GM21529 (cell line): ENCODE results near the gene MYOF.
A peak's percentile ranks its signal among the peaks of the same experiment; 100 is the strongest.
"Not testable (repeated sequence)": the region's sequence is repeated elsewhere in the genome, so short reads cannot be mapped to it uniquely, and the experiment has no call there.

Experiments
- ATAC-seq: cut with Tn5 transposase; IDR thresholded peaks from one replicate; pipeline ENCODE4 v1.9.1; 2021; ENCODE audit not compliant: unreplicated experiment

The MYOF gene

DNA sequence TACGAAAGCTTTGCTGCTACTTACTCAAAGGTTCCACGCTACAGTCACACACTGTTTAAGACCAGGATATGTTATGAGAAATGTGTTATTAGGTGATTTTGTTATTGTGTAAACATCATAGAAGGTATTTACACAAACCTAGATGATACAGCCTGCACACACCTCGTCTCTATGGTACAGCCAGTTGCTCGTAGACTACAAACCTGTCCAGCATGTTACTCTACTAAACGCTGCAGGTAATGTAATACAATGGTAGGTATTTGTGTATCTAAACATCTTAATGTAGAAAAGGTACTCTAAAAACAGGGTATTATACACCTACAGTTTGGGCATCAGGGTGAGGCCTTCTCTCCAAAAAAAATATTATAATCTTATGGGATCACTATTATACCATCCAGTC is 181.2 kb downstream of the MYOF start:
- no peak for ATAC-seq

DNA sequence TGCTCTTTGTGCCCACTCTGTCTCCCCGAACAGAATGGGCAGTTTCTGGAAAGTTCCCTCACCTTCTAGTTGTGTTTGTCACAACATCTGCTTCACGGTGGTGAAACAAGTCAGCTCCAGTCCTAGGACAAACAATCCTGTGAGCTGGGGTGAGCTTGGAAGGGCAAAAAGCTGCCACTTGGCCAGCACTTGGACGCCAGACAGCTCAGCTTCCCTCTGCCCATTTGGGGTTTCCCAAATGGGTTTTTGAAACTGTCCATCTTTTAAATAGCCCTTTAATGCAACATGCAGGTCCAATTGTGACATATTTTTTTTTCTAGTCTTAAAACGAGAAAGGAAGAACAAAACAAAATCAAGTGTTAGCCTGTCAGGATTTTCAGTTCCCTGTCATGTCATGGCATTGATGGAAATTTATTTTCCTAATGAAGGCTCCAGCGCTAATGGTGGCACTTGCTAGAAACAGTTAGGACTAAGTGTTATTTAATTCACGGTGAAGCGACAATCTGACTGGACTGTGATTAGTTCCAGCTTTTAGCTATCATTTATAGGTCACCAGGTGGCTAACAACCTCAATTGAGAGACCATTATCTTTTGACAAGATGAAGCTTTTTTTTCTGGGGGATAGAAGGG is 181.7 kb downstream of the MYOF start:
- no peak for ATAC-seq

DNA sequence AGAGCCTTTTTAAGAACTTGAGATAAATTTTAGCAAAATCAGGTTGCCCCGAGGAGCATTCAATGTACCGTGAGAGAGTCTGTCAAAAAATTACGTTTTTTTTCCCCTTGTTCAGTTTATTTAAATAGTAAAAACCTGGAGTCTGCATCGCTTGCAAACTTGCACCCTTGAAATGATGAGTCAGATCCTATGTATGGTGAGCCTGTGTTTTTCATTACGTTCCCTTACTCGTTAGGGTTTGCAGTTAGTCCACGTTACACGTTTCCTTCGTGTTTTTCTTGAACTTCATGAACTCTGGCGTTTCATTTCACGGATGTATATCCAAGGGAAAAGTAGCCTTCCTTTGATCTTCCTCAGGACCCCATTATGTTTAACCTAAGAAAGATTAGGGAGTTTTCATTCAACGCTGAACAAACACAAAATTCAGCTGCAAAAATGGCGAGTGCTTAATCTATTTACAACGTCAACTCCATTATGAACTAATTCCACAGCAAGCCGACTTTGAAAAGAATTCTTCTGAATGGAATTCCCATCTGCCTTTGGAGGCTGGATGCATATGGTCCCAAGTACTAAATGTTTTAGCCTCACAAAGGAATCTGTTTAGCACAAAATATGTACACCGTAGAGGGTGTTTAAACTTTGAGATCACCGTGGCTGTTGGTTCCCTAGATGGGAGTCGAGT is 182.4 kb downstream of the MYOF start:
- ATAC-seq = no peak

DNA sequence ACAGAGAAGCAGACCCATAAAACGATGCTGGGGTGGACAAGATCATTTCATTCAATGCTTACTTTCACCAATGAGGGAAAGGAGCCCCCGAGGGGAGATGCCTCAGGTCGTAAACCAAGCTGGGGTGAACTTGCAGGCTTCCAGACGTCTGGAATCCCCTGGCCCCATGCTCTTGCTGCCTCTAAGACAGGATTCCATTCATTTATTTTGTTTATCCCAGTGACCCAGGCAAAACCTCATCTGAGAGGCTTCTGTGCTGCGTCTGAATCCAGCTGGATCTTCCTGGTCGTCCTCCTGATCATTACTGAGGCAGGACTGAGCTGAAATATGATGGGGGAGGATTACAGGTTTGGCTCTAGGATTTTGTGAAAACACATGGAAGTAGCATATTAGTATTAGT is 182.9 kb downstream of the MYOF start:
- no peak for ATAC-seq

DNA sequence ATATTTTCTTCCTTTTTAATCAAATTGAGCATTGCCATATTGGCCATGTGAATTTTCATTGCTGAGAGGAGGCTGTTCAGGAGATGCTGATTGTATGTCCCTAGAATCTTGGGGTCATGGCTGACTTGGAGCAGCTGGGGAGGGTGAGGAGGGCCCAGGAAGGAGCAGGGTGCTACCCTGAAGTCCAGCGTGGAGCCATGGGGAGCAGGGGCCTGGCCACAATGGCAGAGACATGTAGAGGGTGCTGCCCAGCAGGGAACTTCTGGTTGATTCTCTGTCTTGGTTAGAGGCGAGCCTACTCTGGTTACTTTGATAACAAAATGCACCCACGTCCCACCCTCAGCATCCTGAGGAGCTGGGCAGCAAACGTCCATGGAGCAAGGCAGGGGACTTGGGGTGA is 186.0 kb downstream of the MYOF start:
- ATAC-seq = no peak

DNA sequence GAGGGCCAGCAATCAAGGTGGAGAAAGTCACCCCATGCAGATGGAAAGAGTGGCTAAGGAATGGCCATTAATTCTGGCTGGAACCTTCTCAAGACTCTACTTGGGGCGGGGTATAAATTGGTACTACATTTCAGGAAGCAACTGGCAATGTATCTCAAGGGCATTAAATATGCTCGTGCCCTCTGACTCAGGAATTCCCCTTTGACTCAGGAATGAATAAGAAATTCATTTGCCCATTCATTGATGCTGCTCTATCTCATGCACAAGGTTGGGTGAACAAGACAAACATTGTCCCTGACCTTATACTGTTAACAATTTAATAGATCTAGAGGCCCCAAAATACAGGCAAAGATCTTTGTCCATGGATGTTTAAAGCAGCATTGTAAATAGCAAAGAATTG is 188.1 kb downstream of the MYOF start:
- no peak for ATAC-seq

DNA sequence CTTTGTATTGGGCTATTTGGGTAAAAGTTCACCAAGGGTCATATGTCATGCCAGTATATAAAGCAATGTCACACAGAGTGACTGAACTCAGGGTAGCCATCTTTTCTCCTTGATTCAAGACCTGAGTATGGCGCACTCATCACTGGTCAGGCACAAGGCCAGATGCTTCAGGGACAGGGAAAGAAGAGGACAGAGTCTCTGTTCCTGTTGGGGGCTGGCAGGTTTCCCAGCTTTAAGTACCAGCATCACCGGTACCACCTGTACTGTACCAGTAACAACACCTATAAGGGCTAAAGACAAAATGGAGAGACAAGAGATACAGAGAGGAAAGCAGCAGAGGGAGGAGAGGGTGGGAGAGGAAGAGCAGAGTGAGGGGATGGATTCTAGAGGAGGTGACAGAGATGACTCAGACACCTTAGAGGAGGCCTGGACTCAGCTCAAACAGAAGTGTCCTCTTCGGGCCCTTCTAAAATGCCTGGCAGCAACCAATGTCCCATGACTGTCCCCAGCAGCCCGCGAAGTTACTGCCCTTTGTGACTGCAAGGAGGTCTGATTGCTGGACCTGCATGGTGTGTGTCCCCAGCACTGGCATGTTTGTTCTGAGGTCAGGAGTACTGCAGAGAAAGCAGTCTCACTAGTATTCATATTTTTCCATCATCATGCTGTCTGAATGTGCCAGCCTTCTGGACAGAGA is 191.3 kb downstream of the MYOF start:
- no peak for ATAC-seq

DNA sequence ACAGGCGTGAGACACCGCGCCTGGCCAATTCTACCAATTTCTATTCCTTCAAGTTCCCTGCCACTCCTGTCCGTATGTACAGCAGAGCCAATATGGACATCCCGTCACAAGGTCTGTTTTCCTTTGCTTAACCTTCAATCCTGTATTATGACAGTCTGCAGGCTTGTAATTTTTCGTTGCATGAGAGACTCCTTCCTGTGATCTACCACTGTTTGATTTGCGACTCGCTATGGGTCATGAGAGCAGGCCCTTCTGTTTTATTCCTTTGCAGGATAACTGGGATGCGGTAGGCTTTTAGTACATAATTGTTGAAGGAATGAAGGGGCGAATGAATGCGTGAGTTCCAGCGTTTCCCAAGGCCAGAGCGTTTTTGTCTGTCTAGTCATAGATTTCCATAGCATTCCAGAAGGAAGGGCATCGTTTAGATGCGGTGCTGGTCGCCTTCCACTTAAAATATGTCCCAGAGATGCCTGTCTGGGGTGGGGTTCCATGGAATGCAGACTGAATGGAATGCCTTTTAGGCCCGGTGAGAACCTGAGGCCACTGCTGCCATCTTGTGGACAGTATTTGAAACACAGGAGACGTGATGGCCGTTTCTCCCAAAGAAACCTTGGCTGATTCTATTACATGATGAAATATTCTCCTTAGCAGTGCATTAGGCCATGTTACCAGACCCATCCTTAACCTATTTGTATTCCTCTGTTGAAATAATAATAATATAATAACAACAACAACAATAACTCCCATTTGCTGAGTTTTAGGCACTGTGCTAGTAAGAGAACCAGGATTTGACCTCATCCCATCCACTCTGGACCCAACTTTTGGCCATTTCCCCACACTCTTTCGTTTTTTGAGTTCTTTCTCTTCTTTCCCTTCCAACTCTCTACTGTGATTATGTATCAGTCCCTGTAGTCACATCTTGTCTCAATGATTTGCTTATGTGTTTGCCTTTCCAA is 193.2 kb downstream of the MYOF start:
- no peak for ATAC-seq

DNA sequence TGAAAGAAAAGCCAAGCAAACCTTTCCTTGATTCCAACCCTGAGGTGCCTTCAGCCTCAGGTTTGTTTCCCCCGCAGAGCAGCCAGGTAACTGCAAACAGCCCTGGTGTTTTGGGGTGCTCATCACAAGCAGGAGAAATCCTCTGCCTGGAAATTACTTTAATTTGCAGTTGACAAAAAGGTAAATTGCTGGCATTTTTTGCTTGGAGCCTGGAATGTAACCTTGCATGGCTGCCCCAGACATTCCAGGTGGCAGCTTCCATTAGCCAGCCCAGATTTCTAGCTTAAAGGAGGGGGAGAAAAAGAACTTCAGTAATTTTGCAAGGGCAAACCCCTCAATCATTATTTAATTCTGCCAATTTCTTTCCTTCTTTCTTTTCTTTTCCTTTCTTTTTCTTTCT is 194.4 kb downstream of the MYOF start:
- no peak for ATAC-seq

DNA sequence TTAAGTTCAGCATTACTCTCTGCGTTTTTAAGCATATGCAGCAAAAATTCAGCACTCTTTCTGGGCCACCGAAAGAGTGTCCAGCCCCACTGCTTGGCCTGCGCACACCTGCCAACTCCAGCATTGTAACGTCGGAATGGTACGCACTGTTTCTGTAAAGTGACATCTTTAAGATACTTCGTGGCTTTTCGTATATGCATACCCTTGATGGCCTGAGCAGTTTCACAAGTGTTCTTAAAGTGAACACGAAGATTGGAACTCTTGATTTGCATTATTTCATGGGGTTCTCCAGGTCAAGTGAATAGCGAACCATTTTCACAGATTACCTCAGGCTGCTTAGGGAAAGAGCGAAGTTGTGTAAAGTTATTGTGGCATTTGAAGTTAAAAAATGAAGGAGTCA is 197.9 kb downstream of the MYOF start:
- not testable (repeated sequence) for ATAC-seq

DNA sequence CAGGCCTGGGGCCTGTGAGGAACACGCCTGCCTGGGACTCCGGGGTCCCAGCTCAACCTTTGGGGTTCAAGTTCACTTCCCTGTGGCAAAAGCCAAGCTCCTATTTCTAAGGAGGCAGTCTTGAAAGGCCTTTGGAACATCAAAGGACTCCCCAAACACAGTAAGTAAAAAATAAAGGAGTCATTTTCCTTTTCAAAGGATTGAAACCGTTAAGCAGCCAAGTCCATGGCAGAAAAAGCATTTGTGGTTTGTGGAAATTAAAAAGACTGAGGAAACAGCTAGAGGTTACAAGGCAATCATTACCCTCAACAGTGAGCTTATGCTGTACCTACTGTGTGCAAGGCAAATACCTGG is 200.8 kb downstream of the MYOF start:
- ATAC-seq = no peak

DNA sequence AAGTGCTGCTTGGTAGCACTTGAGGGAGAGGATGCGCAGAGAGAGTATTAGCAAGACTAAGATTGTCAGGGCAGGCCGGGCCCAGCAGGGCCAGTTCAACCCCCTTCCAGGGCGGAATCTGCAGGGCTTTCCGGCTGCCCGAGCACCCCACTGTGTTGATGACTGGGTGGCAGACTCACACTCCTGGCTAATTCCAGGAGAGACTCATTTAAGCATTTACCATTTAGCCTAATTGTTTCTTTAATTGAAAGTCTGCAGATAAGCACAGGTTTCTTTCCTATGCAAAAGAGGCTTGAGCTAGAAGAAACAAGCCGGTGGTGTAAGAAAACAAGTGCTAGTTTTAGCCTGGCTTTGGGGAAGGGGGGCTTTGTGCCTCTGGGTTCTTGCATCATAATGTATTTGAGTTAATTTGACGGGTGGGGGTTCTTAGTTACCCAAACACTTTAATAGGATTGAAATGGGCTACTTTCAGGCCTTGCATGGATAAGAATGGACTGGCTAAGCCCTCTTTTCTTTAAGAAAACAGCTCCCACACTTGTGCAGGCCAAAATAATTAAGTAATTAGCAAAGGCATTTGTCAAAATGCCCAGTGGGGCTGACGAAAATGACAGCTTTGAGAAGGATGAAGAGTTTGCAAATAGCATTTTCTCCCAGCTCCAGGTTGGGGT is 201.3 kb downstream of the MYOF start:
- no peak for ATAC-seq

DNA sequence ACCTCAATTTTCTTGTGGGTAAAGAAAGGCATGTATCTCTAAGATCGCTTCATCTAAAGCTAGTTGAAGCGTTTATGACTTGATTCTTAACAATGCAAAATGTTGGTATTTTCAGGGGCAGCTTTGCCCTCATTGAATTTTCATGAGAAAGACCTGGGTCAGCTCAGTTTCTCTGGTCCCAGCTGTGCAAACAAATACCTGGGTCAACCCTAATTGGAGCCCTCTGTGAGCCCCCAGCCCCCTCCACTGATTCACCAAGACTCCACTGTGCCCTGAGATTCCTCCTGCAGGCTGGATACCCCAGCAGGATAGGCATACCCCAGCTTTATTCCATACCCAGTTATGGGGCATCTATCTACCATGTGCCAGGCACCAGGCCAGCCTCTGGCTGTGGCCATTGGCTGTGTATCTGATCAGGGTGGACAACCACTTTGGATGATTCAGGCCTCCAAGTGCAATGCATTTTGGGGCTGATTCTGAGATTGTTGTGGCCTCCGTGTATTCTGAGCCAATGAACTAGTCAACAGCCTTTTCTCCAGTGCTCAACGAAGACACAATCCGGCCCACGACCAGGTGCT is 201.9 kb downstream of the MYOF start:
- ATAC-seq = no peak

DNA sequence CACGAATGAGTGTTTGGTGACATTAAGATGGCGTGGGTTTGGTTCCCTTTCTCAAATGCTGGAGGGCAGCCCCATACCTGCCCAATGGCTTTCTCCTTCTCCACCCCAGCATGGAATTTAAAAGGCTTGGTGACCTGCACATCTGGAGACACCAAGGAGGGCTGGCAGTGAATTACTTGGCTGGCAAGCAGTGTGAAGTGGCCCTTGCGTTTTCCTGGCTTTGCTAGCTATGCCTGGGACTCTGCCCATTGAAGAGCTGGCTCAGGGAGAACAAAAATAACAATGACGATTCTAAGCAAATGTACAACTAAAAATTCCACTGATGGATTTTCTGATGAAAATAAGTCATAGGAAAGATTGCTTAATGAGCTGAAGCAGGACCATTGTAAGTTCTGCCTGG is 204.8 kb downstream of the MYOF start:
- ATAC-seq = no peak

DNA sequence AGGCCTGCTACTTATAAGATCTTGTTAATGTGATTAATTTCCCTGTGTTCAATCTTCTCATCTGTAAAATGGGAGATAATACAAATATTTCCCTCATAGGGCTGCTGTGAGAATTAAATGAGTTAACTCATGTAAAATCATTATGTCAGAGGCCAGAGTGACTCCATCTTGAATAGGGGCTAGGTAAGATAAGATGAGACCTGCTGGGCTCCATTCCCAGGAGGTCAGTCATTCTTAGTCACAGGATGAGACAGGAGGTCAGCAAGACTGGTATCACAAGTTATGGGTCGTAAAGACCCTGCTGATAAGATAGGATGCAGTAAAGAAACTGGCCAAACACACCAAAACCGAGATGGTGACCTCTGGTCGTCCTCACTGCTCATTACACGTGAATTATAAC is 207.7 kb downstream of the MYOF start:
- ATAC-seq = no peak

DNA sequence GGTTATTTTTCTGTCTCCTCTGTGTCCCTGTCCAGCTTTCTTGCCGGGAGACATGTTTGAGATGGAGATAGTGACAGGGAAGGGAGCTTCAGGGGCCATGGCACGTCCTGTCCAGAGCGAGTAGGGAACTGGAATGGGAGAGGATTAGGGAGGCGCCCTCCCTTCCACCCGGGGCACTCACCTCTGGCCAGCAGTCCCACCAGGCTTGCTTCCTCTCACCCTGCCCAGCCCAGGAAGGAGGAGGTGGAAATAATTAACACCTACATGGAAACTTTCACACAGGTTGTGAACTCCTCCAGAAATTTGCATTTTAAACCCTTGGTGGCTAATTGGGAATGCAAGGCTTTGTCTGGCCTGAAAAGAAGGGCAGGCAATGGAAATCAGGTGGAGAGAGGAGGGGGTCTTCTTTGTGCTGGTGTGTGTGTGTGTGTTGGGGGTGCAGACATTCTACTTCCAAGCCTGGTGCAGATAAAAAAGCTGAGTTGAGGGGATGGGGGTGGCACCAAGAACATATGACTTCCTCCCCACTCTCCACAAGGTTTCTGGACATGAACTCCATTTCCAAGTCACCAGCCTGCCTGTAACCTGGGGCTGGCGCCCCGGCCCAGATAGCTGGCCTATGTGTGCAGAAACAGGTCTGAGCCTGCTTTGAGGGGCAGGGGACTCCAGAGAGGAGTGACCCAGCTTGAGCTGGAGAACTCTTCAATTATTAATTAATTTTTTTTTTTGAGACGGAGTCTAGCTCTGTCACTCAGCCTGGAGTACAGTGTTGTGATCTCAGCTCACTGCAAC is 209.1 kb downstream of the MYOF start:
- no peak for ATAC-seq

DNA sequence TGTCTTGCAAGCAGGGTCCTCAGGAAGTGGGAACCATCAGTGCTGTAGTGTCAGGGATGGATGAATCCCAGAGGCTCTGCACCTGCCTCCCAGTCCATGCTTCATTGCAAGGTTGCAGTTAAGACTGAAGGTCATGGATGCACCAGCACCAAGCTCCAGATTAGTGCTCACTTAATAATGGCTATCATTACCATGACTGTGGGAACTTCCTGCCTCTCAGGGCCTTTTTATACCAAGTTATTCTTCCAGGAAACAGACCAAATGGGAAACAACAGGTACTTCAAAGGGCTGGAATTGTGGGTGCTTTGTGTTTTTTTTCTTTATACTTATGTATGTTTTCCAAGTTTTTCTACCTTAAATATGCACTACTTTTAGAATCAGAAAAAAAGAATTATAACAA is 210.8 kb downstream of the MYOF start:
- no peak for ATAC-seq

DNA sequence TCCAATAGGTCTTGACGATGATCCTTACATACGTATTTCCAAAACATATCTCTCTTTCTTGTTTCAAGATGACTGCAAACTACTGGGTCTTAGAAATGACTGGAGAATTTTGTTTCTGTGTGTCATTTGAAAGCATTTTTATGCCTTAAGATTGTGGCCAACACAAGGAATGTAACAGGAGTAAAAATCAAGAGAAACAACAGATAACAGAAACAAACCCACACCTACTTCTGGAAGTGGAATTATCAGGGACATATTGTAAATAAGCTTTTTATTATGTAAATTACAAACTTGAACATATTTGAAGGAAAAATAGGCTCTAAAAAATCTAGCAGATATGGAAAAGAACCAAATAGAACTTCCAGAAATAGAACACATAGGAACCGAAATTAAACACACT is 212.9 kb downstream of the MYOF start:
- ATAC-seq = no peak

DNA sequence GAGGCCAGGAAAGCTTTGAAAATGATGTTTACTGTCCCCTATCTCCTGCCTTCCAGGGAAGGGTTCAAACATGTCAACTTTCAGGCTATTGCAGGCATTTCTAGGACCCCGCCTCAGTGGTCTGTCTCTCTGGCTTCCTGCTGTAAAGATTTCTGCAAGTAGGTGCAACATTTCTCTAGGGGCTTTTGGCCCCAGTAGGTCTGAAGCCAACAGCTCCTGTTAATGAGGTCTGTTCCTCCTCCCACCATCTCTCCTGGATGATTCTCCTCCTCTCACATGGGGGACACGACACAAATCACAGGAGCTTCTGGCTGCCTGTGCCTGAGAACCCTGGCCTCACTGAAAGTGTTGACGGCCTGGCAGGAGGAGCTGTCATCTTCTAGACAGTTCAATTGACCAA is 214.1 kb downstream of the MYOF start:
- no peak for ATAC-seq

DNA sequence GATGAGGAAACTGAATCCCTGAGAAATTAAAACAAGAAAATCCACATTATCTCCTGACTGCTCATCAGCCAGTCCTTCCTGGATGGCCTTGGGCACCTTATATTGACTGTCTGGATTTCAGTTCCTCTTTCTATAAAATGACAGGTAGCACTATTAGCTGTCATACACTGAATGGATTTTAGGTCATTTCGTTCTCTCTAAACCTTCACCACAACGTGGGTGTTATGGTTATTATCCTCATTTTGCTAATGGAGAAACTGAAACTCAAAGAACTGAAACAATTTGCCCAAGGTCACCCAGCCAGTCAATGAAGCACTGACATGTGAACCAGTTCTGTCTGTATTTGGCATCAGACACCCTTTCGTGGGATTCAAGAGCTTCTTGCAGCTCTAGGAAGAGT is 214.6 kb downstream of the MYOF start:
- peak; percentile 100 for ATAC-seq
